Renal cortical epithelial cell (primary cell): ENCODE measurements around the gene SMARCAD1. TPM values are rescaled to one million over a fixed set of nuclear protein-coding genes. Genes with fewer than 3 reads are reported as not detected.

ENCODE experiments used
- DNase-seq: peaks from one replicate; pipeline ENCODE4 v3.0.0-alpha.2; 2011; ENCODE audit warnings: low read depth
- total RNA-seq: library from RNA; depleted of rRNA; stranded (reverse); fragments of >200 nt; gene quantifications from 2 replicates; pipeline ENCODE4 v1.2.3, GENCODE V29; 2014

Gene SMARCAD1
- 44.3 and 59.4 TPM in 2 replicates for total RNA-seq

- DNase-seq: peak; percentile 90
Observed at GRCh38 chr4:94207469-94208224, at the start of gene SMARCAD1. SMARCAD1 (plus strand) TSS chr4:94207865; CDS start chr4:94208395, 530 bp downstream.

- DNase-seq: no peak
Observed at GRCh38 chr4:94158883-94159282, 48.8 kb upstream of the SMARCAD1 start.

- DNase-seq: no peak
Observed at GRCh38 chr4:94159790-94160189, 47.9 kb upstream of the SMARCAD1 start.

GRCh38 chr4:94160774-94161173 is 46.9 kb upstream of the SMARCAD1 start:
- no peak for DNase-seq

- DNase-seq: no peak
Observed at GRCh38 chr4:94165256-94165655, 42.4 kb upstream of the SMARCAD1 start.

GRCh38 chr4:94168321-94168720 is 39.3 kb upstream of the SMARCAD1 start:
- DNase-seq: no peak

GRCh38 chr4:94169803-94170372 is 37.8 kb upstream of the SMARCAD1 start:
- no peak for DNase-seq

- no peak for DNase-seq
Observed at GRCh38 chr4:94171616-94172015, 36.0 kb upstream of the SMARCAD1 start.

- DNase-seq: no peak
Observed at GRCh38 chr4:94175553-94176261, 32.0 kb upstream of the SMARCAD1 start.

GRCh38 chr4:94177822-94178221 is 29.8 kb upstream of the SMARCAD1 start:
- no peak for DNase-seq

GRCh38 chr4:94181815-94182214 is 25.9 kb upstream of the SMARCAD1 start:
- no peak for DNase-seq

- no peak for DNase-seq
Observed at GRCh38 chr4:94202769-94203168, 4.9 kb upstream of the SMARCAD1 start.

- DNase-seq: no peak
Observed at GRCh38 chr4:94208266-94208665, 601 bp downstream of the SMARCAD1 start.

GRCh38 chr4:94208918-94209317 is 1.3 kb downstream of the SMARCAD1 start:
- no peak for DNase-seq

GRCh38 chr4:94211861-94212260 is 4.2 kb downstream of the SMARCAD1 start:
- DNase-seq: no peak

- no peak for DNase-seq
Observed at GRCh38 chr4:94214703-94215319, 7.1 kb downstream of the SMARCAD1 start.

GRCh38 chr4:94216394-94216793 is 8.7 kb downstream of the SMARCAD1 start:
- no peak for DNase-seq

GRCh38 chr4:94219402-94219801 is 11.7 kb downstream of the SMARCAD1 start:
- peak; percentile 26 for DNase-seq

GRCh38 chr4:94221916-94222315 is 14.3 kb downstream of the SMARCAD1 start:
- DNase-seq: no peak

GRCh38 chr4:94225449-94225848 is 17.8 kb downstream of the SMARCAD1 start:
- no peak for DNase-seq

- no peak for DNase-seq
Observed at GRCh38 chr4:94226763-94227162, 19.1 kb downstream of the SMARCAD1 start.

- no peak for DNase-seq
Observed at GRCh38 chr4:94228493-94229216, 21.0 kb downstream of the SMARCAD1 start.
